GM19463 (cell line): ENCODE data around the gene KPNA3.
"Not testable (repeated sequence)": the region's sequence is repeated elsewhere in the genome, so short reads cannot be mapped to it uniquely, and the experiment has no call there.

Experiments used
- ATAC-seq: cut with Tn5 transposase; IDR thresholded peaks from one replicate; pipeline ENCODE4 v1.9.1; 2021; ENCODE audit warnings: mild to moderate bottlenecking, moderate library complexity; ENCODE audit not compliant: unreplicated experiment

Gene KPNA3, protein sequence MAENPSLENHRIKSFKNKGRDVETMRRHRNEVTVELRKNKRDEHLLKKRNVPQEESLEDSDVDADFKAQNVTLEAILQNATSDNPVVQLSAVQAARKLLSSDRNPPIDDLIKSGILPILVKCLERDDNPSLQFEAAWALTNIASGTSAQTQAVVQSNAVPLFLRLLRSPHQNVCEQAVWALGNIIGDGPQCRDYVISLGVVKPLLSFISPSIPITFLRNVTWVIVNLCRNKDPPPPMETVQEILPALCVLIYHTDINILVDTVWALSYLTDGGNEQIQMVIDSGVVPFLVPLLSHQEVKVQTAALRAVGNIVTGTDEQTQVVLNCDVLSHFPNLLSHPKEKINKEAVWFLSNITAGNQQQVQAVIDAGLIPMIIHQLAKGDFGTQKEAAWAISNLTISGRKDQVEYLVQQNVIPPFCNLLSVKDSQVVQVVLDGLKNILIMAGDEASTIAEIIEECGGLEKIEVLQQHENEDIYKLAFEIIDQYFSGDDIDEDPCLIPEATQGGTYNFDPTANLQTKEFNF

DNA sequence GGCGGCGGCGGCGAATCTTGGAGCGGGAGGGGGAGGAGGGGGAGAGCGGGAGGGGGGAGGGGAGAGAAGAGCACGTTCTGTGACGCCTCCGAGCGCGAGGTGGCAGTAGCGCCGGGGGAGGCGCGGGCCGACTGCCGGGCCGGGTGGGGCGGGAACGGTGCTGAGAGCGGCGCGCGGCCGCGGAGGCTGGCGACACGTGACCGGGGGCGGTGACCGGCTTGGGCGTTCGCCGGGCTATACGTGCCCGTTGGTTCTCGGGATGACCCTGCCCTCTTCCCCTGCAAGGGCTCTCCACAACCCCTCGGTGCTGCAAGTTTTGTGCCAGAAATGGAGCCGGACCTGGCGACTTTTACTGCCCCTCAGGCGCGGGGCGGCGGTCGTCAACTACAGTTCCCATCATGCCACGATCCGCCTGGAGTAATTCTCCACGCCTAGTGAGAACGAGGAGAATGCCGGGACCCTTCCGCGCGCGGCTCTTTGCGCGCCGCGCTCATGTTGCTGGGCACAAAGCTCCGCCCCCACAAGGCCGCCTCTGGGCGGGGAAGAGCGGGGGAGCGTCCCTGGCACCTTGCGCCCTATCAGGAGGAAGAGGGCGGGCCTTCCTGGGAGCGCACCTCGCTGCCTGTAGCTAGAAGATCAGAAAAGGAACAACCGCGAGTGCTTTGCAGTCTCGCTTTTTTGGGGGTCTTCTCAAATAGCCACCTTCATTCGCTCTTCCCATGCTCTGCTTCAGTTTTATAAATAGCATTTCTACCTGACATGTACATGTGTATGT is at the start of gene KPNA3:
KPNA3 (minus strand) TSS at position 133 of the 775 bp plus-strand sequence. CDS start 176 bp downstream, outside the sequence.
- peak; percentile 90 for ATAC-seq

DNA sequence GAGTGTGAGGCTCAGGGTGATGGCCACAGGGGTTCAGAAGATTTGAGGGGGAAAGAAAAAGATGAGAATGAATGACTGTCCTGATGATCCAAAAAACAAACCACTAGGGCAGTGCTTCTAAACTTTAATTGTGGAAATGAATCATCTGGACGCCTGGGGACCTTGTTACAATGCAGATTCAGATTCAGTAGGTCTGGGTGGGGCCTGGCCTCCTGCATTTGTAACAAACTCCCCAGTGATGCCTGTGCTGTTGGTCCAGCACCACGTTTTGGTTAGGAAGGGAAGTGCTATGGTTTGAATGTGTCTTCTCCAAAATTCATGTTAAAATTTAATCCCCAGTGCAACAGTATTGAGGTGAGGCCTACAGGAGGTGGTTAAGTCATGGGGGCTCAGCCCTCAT is 49.5 kb upstream of the KPNA3 start:
- no peak for ATAC-seq

DNA sequence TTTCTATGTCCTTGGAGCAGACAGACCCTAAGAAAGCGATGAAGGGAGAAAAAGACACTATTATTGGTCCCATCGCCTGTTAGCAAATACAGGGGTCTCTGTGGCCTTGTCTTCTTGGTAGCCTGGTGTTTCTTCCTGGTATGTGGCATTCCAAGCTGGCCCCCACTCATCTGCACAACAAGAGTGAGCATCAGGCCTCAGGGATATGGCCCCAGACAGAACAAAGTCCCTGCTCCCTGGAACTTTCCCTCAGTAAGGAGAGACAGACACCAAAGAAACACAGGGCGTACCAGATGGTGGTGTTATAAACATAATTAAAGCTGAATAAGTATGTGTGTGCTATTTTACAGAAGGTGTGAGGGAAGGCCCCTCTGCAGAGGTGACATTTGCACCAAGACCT is 48.2 kb upstream of the KPNA3 start:
- ATAC-seq = no peak

DNA sequence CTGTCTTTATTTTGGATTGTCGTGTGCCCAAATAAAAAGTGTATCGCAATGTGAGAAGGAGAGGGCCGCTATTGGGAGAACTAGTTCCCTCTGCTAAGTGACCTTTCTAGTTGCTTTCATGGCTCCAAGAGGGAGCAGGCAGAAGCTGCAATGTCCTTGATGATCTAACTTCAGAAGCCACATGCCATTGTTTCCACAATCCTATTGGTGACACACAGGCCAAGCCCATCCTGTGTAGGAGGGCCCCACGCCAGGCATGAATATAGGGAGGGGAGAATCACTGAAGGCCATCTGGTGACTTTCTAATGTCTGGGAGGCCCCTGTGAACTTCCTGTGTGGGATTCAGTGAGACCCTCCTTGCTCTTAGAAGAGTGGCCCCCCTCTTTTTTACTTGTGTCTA is 47.8 kb upstream of the KPNA3 start:
- ATAC-seq = no peak

DNA sequence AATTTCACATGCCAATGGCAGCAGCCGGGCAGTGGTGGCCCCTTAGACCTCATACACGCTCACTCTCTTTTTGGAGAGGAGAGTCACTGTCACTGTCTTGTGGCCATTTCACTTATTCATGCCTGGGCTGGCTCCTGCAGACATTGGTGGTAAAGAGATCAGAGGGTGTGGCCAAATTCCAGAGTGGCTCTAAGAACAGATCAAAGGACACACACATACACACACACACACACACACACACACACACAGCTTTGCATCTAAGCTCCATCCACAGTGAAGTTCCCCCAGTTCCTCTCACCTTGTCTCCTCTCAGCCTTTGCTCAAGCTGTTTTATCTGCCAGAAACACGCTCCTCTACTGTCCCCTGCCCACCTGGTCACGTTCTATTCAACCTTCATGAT is 46.5 kb upstream of the KPNA3 start:
- no peak for ATAC-seq

DNA sequence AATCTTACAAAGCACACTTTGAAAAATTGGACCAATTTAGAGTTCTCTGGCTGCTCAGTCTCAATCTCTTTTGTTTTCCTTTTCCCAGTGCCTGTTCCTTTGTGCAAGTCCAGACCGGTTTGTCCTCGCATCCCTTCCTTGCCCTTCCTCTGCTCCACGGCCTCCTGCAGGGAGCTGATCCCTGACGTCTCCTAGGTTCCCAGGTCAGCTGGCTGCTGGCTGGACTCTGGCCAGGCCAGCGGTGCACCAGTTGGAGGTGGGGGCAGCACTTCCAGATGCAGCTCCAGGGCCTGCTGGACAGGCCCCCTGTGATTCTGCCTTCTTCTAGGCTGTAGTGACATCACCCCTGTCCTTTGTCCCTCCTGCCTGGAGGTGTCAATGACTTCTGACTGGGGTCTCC is 44.0 kb upstream of the KPNA3 start:
- ATAC-seq = no peak

DNA sequence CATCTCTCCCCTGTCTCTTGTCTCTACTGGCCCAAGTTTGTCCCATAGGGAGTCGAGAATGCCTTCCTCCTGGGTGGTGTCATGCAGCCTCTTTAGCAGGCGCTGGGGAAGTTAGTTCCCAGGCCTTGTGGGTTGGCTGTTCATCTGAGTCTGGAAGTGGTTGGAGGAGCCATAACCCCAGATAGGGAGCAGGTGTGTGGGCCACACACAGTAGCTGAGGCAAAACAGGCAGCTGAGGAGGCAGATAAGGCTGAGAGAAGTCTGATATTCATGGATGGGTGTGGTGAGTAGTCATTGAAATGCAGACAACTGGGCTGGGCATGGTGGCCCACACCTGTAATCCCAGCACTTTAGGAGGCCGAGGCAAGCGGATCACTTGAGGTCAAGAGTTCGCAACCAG is 40.9 kb upstream of the KPNA3 start:
- no peak for ATAC-seq

DNA sequence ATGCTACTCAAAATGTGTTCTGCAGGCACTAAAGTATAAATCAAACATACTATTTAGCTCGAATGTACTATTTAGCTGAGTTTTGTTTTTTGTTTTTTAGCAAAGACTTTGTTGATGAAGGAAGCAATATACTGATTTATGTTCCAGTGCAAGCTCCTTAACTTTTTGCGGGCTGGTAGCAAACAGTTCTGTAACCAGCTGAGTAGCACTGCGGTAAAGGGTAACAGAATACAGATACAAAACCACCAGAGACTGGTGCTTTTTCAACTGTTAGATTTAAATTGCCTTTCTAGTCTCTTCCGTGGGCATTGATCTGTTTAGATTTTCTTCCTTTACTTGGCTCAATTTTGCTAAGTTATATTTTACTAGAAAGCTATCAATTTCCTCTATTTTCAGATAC is 39.0 kb upstream of the KPNA3 start:
- ATAC-seq = no peak

DNA sequence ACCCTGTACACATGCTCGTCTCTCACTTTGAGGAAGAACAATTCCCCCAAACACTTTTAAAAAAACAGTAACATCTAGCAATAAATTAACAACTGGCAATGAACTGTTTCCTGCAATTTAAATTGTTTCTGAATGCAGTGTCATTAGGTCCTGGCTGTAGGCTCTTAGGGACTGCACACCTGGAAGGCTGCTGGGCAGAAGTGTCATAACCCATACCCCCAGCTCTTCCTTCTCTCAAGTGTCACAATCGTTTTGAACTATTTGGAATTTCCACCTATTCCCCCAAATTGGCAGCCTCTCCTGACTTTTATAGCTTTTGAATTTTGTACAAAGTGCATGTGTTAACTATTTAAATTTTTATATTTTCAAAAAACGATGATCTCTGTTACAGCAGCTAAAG is 38.2 kb upstream of the KPNA3 start:
- no peak for ATAC-seq

DNA sequence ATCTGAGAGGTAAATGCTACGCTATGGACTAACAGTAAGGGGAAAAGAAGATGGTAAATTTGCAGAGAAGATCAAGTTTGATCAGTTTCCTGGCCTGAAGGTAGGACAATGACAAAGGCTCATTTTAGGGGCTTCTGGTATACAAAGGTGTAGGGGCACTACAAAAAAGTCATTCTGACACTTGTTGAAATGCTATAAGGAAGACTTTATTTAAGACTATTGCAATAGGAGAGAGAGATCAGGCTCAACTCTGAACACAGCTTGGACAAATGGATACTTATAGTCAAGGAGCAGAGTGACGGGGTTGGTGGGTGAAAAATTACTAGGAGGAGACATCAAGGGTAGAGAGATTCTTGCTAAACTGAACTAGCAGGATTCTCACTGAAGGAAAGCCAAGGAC is 37.2 kb upstream of the KPNA3 start:
- ATAC-seq = no peak

DNA sequence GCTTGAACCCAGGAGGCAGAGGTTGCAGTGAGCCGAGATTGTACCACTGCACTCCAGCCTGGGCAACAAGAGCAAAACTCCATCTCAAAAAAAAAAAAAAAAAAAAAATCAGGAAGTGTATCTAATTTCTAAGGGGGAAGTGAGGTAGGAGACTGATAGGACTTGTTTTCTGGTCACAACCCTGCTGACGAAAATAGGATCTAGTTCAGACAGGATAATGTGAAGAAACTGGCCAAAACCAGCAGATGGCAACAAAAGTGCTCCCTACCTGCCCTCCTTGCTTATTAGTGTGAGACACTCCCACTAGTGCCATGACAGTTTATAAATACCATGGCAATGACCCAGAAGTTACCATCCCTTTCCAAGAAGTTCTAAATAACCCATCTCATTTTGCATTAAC is 36.0 kb upstream of the KPNA3 start:
- no peak for ATAC-seq

DNA sequence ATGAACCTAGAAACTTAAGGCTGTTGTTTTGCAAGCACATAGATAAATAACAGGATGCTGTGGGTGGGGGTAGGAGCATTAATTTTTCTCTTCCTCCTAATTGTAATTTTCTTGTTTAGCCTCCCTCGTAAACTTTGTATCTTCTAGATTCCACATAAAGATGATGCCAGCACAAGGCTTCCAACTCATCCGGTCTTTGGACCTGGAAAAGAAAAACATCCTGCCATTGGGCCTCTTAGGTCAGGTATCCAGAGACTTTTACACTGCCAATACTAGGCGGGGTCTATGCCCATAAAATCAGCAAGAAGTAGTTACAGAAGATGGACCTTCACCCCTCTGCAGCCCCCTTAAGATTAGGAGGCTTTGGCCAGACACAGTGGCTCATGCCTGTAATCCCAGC is 35.4 kb upstream of the KPNA3 start:
- no peak for ATAC-seq

DNA sequence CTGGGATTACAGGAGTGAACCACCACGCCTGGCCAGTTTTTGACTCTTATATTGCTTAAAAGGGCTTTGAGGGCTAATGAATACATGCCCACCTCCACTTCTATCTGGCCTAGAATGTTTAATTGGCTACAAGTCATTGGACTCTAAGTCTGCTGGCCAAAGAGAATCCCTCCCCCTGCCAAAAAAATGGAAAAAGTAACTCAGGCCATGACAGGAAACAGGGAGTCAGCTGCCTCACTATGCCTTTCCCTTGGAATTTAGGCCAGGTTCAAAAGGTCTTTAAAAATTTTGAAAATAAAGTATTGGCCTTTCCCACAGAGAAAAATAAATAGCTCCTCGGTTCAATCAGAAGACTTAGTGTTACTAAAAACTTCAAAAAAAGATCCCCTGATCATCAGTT is 34.9 kb upstream of the KPNA3 start:
- ATAC-seq = no peak

DNA sequence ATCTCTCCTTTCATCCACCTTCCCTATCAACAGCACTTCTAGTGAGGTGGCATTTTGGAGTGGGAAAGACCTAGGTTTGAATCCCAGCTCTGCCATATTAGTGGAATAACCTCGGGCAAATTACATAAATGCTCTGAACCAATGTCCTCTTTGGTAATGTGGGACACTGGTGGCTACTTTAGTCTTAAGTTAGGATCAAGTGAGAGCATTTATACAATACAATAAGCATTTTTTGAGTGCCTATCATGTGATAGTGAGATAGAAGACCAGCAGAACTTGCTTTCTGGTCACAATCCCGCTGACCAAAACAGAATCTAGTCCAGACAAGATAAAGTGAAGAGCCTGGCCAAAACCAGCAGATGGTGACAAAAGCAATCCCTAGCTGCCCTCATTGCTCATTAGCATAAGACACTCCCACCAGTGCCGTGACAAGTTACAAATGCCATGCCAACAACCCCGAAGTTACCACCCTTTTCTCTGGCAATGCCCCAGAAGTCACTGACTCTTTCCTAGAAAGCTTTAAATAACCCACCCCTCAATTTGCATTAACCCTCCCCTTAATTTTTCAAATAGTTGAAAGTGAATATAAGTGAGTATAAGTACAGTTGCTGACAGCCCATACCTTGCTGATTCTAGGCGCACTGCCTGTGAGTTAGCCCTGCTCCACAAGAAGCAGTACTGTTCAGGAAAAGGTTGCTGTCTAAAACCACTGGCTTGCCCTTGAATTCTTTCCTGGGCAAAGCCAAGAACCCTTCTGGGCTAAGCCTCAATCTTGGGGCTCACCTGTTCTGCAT is 28.9 kb upstream of the KPNA3 start:
- ATAC-seq = no peak

DNA sequence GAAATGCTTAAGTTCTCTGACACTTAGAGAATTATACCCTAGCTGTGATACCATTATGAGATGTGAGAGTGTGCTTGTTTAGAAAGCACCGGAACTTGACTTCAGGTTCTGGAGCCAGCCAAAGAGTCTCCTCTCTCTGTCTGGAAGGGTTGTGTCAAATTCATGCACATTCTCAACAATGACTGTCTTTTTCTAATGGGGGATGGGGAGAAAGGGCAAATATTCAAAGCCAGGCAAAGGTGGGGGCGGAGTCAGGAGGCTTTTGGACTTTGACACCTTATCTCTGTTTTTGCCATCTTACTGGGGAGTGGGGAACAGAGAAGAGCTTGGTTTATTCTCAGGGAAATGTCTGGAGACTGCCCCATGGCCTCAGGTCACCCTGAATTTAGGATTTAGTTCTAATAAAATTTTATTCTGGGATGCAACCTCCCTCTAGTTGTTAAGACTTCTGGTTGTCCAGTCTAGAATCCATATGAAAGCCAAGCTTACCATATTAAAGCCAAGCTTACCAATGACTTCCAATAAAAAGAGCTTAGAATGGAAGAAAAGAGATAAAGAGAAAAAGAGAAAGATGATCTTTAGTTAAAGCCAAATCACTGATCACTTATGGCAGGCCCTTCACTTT is 28.2 kb upstream of the KPNA3 start:
- ATAC-seq = no peak

DNA sequence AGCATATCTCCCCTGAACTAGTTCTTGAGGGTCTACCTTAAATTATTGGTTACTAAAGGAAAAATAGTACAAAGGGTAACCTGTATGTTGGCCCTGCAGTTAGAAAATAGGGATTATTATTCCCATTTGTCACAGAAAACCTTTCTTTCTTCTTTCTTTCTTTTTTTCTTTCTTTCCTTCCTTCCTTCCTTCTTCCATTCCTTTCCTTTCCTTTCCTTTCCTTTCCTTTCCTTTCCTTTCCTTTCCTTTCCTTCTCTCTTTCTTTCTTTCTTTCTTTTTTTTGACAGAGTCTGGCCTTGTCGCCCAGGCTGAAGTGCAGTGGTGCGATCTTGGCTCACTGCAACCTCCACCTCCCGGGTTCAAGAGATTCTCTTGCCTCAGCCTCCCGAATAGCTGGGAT is 23.6 kb upstream of the KPNA3 start:
- ATAC-seq = not testable (repeated sequence)

DNA sequence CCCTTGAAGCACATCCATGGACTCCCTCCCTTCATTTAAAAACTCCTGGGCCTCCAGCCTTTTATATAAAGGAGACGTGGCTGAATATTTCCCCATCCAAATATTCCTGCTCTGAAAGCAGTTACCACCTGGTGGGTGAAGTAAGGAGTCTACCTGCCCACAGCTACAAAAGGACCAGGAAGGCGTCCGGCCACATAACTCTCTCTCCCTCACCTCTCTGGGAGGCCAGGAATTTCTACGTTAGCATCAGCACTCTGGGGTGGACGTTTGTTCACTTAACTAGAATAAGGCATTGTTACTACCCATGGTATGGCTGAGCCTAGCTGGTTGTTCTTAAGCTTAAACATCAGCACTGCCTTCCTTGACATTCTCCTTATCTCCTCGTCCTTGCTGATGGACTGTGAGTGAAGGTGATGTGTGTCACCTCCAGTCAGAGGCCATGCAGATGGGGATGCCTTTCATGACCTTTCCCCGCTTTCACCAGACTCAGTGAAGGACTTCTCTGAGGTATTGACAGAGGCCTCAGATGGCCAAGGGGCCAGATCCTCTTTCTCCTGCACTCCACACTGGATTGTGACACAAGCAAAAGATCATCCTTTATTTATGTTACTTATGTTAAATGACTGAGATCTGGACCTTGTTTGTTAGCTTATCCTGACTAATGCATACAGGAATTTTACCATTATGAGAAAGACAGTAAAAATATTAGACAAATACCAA is 22.2 kb upstream of the KPNA3 start:
- no peak for ATAC-seq

DNA sequence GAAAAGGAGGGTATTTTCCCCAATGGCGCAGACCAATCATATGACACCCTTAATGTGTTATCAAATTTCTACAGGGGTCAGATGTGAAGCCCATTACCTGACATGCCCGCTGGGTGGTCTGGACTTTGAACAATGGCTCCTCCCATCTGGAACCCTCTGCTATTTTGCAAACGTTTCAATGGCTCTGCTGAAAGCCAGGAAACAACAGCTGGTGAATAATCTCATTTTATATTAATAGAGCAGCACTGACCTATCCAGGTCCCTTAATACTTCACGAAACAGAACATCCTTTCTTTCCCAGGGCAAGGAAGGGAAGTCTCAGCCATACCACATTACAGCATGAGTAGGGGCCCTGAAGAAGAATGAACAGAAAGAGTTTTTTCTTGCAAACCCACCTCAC is 20.3 kb upstream of the KPNA3 start:
- no peak for ATAC-seq

DNA sequence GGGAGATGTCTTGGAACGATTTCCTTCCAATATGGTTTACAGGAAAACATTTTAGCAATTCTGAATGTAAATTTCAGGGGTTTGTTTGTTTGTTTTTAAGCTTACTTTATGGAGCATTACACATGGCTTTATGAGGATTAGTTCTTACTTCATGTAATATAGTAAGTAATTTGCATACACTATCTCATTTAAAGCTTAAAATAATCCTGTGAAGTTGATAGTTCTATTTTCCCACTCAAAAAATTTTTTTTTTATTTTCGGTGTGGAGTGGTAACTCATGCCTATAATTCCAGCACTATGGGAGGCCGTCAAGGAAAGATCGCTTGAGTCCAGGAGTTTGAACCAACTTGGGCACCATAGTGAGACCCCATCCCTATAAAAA is 19.0 kb upstream of the KPNA3 start:
- ATAC-seq = no peak
